HG03280 (cell line): ENCODE results near the gene NEDD4L.
A peak's percentile ranks its signal among the peaks of the same experiment; 100 is the strongest.
"Not testable (repeated sequence)": the region's sequence is repeated elsewhere in the genome, so short reads cannot be mapped to it uniquely, and the experiment has no call there.

ENCODE experiments used
- ATAC-seq: cut with Tn5 transposase; IDR thresholded peaks from one replicate; pipeline ENCODE4 v1.9.1; 2021; ENCODE audit warnings: mild to moderate bottlenecking, moderate library complexity; ENCODE audit not compliant: unreplicated experiment

The NEDD4L gene

DNA sequence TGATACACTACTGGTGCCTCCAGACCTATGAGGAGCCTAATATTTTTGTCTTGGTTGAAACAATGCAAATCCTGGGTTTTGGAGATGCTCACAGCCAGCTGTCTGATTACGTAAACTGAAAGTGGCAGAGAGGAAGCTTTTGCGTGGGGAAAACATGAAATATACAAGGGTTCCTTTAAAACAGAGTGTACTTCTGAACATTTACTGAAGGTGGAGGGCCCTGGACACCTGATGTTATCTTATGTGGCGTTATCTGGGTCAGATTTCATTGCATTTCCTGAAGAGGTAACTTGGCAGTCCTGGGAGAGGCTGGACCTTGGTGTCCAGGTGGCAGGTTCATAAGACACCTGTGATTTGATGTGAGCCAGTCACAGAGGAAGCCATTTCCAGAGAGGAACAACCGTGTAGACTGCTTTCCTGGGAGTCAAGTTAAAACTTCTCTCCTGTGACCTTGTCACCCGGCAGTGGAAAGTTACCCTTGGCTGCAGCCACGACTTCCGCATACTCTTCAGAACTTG is 105.0 kb downstream of the NEDD4L start:
- peak; percentile 67 for ATAC-seq

GRCh38 chr18:58150772-58151171 is 106.7 kb downstream of the NEDD4L start:
- no peak for ATAC-seq

- no peak for ATAC-seq
Observed at GRCh38 chr18:58152216-58152615, 108.2 kb downstream of the NEDD4L start.

DNA sequence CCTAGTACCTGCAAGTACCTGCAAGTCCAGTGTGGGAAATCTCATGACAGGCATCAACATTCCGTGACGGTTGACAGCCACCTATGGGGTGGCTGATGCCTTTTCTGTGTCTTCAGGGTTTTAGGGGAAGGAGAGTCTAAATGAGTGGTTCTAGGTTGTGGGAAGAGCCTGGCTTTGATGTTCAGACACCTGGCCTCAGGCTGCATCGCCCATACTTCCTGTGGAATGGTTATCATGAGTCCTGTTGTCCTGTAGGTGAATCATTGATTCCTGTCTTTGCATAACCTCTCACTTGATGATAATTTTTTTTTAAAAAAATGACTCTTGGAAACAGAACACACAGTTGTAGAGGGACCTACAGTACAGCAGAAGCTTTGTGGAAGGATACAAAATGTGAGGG is 108.9 kb downstream of the NEDD4L start:
- no peak for ATAC-seq

DNA sequence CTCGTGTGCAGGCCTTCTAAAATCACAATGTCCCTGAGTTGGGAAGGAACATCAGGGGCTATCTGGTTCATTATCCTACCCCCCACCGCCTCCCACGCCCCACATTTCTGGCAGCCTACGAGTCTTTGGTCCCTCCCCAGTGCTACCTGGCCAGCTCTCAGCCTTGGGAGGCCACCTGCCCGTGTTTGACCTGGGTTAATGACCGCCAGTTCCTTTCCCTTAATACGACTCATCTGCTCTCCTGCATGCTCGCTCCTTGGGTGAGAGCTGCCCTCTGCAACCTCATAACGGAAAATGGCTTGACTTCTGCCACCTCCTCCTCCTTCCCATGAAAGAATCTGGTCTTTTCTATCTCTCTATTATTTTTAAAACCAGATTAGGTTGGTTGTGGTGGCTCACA is 112.5 kb downstream of the NEDD4L start:
- no peak for ATAC-seq

DNA sequence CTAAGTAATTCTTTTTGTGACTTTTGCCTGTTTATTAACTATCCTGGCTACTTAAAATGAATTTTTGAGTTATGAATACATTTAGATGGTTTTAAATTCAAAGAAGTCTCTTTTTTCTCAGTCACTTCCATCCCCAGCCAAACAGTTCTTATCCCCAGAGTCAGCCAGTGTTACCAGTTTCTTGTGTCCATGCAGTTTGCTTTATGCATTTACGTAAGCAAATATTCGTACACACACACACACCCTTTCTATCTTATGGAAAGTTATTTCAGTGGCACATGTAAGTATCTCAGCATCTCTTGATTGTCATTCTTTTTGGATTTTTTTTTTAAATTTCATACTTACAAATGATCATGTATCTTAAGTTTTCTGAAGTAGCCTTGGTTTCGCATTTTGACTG is 113.2 kb downstream of the NEDD4L start:
- no peak for ATAC-seq

GRCh38 chr18:58158008-58158407 is 114.0 kb downstream of the NEDD4L start:
- no peak for ATAC-seq

- ATAC-seq = no peak
Observed at GRCh38 chr18:58158459-58158858, 114.4 kb downstream of the NEDD4L start.

- no peak for ATAC-seq
Observed at GRCh38 chr18:58161659-58162058, 117.6 kb downstream of the NEDD4L start.

- no peak for ATAC-seq
Observed at GRCh38 chr18:58162127-58162526, 118.1 kb downstream of the NEDD4L start.

DNA sequence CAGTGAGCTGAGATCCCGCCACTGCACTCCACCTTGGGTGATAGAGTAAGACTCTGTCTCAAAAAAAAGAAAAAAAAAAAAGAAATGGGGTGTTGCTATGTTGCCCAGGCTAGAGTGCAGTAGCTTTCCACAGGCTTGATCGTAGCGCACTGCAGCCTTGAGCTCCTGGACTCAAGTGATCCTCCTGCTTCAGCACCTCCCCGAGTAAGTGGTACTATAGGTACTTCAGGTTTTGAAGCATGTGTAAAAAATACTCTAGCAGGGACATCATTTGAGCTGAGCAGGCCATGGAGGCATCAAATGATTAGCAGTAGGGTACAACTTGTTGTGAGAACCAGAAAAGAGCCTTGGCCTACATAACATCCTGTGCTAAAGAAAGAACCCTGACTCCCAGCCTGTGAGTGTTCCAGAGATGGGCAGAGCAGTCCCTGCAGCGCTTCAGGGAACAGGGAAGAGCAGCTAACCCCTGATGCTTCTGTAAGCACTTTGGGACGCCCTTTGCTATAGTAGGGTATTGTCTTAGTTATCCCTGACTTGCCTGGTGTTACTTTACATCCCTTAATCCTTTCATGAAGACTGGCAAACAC is 119.1 kb downstream of the NEDD4L start:
- no peak for ATAC-seq

DNA sequence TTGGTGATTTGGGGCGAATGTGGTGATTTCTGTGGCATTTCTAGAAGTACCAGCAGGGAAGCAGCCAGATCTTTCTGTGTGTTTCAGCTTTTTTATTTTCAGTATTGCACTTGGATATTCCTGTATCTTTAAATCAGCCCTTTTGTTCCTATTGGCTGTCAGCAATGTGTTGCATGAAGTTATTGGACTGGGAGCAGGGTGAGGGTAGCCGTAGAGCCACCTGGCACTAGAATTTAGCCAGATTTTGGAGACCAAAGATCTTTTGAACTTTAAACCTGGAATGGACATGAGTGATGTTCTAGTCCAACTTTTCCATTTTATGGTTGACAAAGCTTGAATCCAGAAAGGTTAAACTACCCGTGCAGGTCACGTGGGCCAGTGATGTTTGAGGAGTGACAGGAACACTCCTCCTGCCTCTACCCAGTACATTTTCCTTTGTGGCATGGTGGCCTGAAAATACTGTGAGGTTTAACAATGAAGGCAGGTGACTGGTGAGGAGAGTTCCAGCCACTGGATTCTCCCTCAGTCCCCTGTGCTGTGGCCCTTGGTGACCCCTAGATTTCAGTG is 122.3 kb downstream of the NEDD4L start:
- ATAC-seq = no peak

GRCh38 chr18:58167073-58167472 is 123.0 kb downstream of the NEDD4L start:
- no peak for ATAC-seq

GRCh38 chr18:58168221-58168620 is 124.2 kb downstream of the NEDD4L start:
- no peak for ATAC-seq

- no peak for ATAC-seq
Observed at GRCh38 chr18:58168993-58169392, 125.0 kb downstream of the NEDD4L start.

DNA sequence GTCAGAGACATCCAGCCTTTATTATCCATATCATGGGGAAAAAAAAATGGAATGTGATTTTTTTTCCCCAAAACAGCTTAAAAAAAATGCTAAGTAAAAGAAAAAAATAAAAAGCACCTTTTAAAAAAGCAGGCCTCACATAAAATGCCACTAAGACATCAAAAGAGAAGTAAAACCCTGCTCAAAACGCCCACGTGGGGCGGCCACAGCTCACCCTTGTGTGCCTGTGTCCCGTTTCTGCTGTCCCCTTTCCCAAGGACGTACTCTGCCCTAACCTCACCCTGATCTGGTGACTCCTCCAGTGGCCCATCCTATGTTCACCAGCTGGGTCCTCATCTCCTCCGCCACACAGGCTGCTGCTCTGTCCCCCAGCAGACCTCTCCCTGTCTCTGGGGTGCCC is 125.4 kb downstream of the NEDD4L start:
- no peak for ATAC-seq

GRCh38 chr18:58170036-58170435 is 126.0 kb downstream of the NEDD4L start:
- ATAC-seq = not testable (repeated sequence)

DNA sequence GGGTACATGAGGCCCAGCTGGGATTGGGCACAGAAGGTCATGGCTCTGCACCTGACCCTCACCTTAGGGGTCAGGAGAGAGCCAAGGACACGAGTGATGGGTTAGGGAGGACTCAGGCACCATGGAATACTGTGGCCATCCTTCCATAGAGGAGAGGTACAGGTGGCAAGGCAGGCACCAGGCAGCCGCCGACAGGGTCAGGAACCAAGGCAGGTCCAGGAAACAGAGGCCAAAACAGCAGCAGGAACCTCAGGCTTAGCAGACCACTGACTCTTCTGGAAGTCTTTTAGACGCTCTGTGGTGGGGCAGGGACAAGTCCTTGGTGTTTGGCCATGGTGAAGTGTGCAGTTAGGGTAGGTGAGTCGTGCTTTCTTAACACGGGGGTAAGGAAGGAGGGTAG is 128.0 kb downstream of the NEDD4L start:
- no peak for ATAC-seq

DNA sequence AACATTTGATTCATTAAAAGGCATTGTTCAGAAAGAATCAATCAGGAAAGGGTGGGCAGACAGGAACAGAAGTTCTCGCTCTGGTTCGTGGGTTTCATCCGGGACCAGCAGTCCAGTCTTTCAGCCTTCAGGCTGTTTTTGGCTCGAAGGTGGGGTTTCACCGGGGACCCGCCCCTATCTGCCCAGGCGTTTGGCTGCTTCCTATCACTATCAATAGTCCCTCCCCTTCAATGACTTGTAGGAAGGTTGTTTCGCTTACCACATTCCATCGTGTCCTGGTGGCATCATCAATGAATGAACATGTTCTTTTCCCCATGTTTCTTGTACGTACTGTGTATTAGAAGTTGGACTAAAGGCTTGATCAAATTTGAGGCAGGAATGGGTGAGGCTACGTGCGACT is 130.3 kb downstream of the NEDD4L start:
- no peak for ATAC-seq

GRCh38 chr18:58175122-58175785 is 131.2 kb downstream of the NEDD4L start:
- ATAC-seq = no peak

- ATAC-seq = no peak
Observed at GRCh38 chr18:58175786-58176176, 131.8 kb downstream of the NEDD4L start.

- ATAC-seq = no peak
Observed at GRCh38 chr18:58177004-58177717, 133.1 kb downstream of the NEDD4L start.
